GM18907 (cell line): Measurements from ENCODE around the gene EXOC2.

Experiments used
- ATAC-seq: cut with Tn5 transposase; IDR thresholded peaks from one replicate; pipeline ENCODE4 v1.9.1; 2021; ENCODE audit warnings: mild to moderate bottlenecking, moderate library complexity; ENCODE audit not compliant: unreplicated experiment

EXOC2 gene

GRCh38 chr6:503610-504362 is 189.2 kb downstream of the EXOC2 start:
- ATAC-seq: no peak

DNA sequence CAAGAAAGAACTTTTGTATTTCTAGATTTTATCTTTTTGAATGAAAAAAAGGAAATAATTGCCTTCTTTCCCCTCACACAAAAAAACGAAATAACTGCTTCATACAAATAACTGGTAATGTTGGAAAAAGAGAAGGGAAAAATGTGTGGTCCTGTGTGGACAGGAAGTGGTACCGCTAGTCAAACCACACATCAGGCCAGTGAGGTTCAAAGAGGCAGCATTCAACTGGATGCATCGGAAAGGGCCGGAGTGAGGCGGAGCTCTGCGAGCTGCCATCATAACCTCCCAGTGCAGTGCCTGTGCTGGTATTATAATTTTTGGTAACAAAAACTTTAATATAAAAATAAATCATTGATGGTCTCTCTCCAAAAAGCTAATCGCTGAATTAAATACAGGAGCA is 190.2 kb downstream of the EXOC2 start:
- no peak for ATAC-seq

DNA sequence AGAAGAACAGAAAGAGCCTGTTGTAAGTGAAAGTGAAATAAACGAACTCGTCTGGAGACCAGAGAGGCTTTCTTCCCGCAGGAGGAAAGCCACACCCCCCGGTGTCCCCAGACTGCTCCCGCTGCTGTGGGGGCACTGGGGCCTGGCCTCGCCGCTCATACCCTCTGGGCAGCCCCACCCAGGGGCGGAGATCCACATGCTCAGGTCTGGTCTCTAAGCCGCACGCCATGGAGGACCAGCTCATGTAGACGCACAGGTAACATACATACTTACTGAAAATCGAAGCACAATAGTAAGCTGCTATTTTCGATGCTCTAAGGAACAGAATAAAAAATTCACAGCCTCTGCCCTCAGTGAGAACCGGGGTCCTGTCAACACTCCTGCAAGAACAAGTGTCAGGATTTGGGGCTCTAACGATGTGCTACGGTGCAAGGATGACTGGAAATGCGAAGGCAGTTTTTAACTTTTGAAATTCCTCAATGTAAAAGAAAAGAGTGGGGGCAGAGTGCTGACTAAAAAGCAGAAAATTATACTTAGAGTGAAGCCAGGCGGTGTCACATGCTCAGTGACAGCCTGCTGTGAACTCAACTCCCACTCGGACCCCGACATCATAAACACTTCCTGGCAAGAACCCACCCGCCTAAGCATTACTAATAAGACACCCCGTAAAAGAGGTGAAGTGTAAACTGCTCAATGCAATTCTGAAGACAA is 190.9 kb downstream of the EXOC2 start:
- ATAC-seq: no peak

DNA sequence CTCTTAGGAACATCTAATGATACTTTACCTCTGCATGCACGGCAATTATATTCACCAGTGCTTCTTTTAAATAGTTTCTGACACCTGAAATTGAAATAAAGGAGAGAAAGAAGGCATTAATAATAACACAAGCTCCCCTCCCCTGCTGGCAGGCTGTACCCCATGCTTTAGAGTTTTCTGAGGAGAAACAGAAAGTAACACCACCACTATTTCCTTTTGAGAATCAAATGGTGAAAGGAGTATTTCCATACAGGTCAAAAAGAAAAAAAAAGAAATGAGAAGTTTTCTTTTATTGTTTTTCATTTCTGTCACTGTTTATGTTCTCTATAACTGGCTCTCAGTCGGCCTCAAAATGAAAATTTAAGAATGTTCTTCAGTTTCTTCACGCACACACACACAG is 193.3 kb downstream of the EXOC2 start:
- ATAC-seq: peak; percentile 49

DNA sequence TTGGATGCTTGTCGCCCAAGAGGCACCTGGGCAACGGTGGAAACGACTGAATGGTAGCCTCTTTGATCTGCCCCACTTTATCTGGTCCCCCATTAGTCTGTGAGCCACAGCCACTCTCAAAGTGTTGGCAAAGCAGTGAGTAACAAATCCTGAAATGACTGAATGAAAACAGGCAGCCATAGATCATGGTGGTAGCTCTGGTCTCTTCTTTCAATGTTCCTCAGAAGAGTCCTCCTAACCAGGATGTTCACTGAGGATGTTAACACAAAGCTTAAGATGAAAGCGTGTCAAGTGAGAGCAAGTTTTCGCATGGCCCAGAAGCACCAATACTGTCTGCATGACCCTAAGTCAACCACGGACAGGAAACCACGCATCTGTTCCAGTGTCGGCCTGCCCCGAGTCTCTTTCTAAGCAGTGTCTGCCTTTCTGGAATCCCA is 194.1 kb downstream of the EXOC2 start:
- peak; percentile 66 for ATAC-seq

- no peak for ATAC-seq
These were observed 195.7 kb downstream of the EXOC2 start for GRCh38 chr6:497258-497657.

GRCh38 chr6:496649-497048 is 196.3 kb downstream of the EXOC2 start:
- no peak for ATAC-seq

GRCh38 chr6:494394-494793 is 198.5 kb downstream of the EXOC2 start:
- ATAC-seq: no peak

GRCh38 chr6:493840-494239 is 199.1 kb downstream of the EXOC2 start:
- no peak for ATAC-seq

DNA sequence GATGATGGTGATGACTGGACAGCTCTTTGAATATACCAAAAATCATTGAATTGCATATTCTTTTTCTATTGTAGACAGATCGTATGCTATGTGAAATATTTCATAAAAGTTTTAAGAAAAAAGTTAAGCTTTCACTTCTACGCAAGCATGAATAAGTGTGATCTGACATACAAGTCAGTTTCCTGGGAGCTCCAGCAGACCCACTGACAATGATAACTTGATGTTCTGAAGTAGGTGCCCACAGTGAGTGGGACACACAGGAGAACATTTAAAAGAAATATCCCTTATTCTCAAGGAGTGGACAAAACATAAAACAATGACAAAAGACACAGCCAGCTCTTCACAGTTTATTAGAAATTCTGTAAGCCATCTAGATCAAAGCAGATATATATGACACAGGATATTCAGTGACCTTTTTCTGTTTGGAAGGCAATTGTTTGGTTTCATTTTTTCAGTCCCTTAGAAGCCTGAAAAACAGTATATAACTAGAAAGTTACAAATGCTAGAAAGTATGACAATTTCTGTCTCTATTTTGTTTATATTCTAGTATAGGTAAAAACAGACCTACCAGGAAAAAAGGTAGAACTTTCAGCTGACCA is 200.0 kb downstream of the EXOC2 start:
- no peak for ATAC-seq

DNA sequence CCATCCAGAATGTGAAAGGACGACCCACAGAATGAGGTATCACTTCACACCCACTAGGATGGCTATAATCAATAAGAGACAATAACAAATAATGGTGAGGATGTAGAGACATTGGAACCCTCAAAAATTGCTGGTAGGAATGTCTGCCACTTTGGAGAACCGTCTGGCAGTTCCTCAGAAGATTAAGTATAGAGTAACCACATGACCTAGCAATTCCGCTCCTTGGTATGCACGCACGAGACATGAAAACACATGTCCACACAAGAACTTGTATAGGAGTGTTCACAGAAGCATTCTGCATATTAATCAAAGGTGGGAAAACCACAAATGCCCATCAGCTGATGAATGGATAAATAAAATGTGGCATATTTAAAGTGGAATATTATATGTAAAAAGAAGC is 200.8 kb downstream of the EXOC2 start:
- no peak for ATAC-seq

DNA sequence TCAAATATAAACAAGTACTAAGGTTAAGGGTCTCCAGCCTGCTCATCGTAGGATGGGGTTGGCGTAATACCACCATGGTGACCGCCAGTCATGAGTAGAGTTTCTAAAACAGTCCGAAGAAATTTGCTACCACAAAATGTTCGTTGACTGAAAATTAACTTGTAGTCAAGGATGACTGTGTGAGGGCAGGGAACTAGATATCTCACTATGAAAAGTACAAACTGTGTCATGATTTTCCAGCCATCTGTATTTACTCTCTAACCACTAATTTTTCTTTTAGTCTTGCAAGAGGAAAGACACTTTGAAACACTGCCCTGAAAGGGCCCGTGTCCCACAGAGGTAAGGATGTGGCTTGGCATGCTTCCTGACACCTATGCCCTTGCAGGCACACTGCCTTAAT is 201.7 kb downstream of the EXOC2 start:
- no peak for ATAC-seq

DNA sequence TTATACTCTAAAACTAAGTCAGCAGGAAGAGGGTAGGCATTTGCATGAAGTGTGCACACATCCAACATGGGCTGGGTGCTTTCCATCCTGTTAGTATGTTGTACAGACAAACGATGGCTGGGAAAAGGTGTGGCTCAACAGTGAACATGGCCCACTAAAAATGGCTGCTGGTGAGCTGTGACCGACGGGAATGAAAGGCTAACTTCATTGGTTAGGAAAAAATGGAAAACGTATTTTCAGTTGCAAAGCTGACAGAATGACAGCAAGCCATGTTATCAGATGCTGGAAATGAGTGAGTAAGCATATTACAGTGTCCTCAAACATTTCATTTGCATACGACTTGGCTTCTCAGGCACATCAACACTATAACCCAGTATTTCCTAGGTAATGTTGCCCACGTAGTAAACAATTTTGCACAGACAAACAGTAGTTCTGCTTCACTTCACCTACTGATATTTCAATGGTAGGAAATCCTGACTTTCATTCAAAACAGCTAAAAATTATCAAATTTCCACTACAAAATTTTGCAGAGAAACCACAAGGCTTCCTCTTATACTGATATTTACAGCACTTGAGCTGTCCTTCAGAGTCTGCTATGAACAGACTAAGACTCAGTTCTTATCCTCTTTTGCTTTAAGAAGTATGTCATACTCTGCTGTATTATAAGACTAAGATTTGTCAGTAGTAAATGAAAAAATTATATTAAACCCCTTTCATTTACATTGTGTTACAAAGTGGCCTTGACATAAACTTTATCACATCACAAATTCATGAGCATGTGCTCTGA is 202.5 kb downstream of the EXOC2 start:
- ATAC-seq: peak; percentile 54

GRCh38 chr6:489762-490161 is 203.2 kb downstream of the EXOC2 start:
- no peak for ATAC-seq

GRCh38 chr6:489001-489400 is 203.9 kb downstream of the EXOC2 start:
- ATAC-seq: no peak

GRCh38 chr6:487956-488355 is 205.0 kb downstream of the EXOC2 start:
- ATAC-seq: no peak

GRCh38 chr6:485655-486170 is 207.2 kb downstream of the EXOC2 start:
- ATAC-seq: no peak

DNA sequence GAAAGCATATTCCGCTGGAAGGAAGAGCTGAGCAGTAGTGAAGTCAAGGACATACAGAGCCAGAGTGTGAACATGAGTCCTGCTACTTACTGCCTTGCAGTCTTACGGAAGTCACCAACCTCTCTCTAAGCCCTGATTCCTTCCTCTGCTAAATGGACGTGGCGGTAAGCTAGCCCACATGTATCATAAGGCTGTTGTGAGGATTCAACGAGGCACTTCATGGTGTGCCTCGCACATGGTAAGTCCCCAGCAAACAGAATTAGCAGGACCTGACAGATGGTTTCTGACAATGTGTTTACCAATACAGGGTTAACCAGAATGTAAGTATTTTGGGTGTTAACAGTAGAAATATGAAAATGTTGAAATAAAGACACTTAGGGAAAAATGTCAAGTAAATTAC is 208.2 kb downstream of the EXOC2 start:
- ATAC-seq: no peak

- ATAC-seq: no peak
These were observed 208.7 kb downstream of the EXOC2 start for GRCh38 chr6:484086-484745.

- ATAC-seq: no peak
These were observed 217.6 kb downstream of the EXOC2 start for GRCh38 chr6:475314-475713.
